BJ (cell line): ENCODE data around the gene GDPD3. TPM values are rescaled to one million over a fixed set of nuclear protein-coding genes. Genes with fewer than 3 reads are reported as not detected.
"Not testable (repeated sequence)": the region's sequence is repeated elsewhere in the genome, so short reads cannot be mapped to it uniquely, and the experiment has no call there.

Experiments used
- CTCF ChIA-PET: fragments of 350-600 bp; formaldehyde crosslinking; extraction: SDS; loops from one replicate; lab custom pipeline; 2021; ENCODE audit warnings: antibody characterized with exemption, inconsistent platforms; lab: Yijun Ruan, JAX
- POLR2A ChIA-PET: fragments of 300-600 bp; sonication (Branson Sonifier 250); formaldehyde crosslinking; extraction: SDS; loops from one replicate; lab custom pipeline; 2021; ENCODE audit warnings: antibody characterized with exemption; lab: Charles Lee
- DNase-seq: peaks from one replicate; pipeline ENCODE4 v3.0.0-alpha.2; 2011; ENCODE audit warnings: low read depth
- H3K27me3 ChIP-seq: 2 replicates; pipeline ENCODE4 v1.6.0; 2011; ENCODE audit warnings: low read length; ENCODE audit not compliant: control insufficient read depth, insufficient read depth
- H3K36me3 ChIP-seq: 2 replicates; pipeline ENCODE4 v1.5.1; 2011; ENCODE audit warnings: low read length; ENCODE audit not compliant: control insufficient read depth, insufficient read depth
- H3K4me3 ChIP-seq: 2 replicates; pipeline ENCODE4 v1.5.1; 2011; ENCODE audit warnings: low read depth, mild to moderate bottlenecking, control low read depth, low read length
- CTCF ChIP-seq: IDR thresholded peaks from 2 replicates; pipeline ENCODE4 v1.5.1; 2011; ENCODE audit warnings: low read depth, mild to moderate bottlenecking, control low read depth, inconsistent platforms, low read length, moderate library complexity; ENCODE audit not compliant: insufficient read depth
- polyA plus RNA-seq: library from polyadenylated mRNA; depleted of rRNA; stranded (reverse); fragments of >200 nt; gene quantifications from 2 replicates; pipeline ENCODE4 v1.2.3, GENCODE V29; 2011

Gene GDPD3
- polyA plus RNA-seq, 1 experiment: 2.0 TPM

GRCh38 chr16:30117768-30118167, 4.4 kb upstream of the GDPD3 start:
- Histone ChIP-seq H3K27me3 (no peaks in the 10 kb centered on the region), H3K4me3 (no peak overlapping the region), H3K36me3 (peaks cover 21% of the 10 kb centered on the region)
- no peak for DNase-seq
- POLR2A ChIA-PET: no interaction called here
- CTCF ChIA-PET: no interaction called here
- no peak for TF ChIP-seq CTCF

- no peak for DNase-seq
- no peak for TF ChIP-seq CTCF
- Histone ChIP-seq H3K4me3 (no peak overlapping the region), H3K27me3 (no peaks in the 10 kb centered on the region), H3K36me3 (peaks cover 26% of the 10 kb centered on the region)
- CTCF ChIA-PET: no interaction called here
- POLR2A ChIA-PET: no interaction called here
These were observed 3.2 kb upstream of the GDPD3 start for GRCh38 chr16:30116291-30117207.

GRCh38 chr16:30115238-30115637, 1.9 kb upstream of the GDPD3 start:
- DNase-seq: no peak
- no peak overlapping the region for H3K4me3 ChIP-seq
- CTCF ChIA-PET: no interaction called here
- POLR2A ChIA-PET: interaction anchor here (0.6 kb wide), 1 partner anchor 67 kb away, joined by 10 read pairs; no protein-coding TSS in a partner anchor
- no peaks in the 10 kb centered on the region for H3K27me3 ChIP-seq
- TF ChIP-seq CTCF: no peak
- peaks cover 24% of the 10 kb centered on the region for H3K36me3 ChIP-seq

DNA sequence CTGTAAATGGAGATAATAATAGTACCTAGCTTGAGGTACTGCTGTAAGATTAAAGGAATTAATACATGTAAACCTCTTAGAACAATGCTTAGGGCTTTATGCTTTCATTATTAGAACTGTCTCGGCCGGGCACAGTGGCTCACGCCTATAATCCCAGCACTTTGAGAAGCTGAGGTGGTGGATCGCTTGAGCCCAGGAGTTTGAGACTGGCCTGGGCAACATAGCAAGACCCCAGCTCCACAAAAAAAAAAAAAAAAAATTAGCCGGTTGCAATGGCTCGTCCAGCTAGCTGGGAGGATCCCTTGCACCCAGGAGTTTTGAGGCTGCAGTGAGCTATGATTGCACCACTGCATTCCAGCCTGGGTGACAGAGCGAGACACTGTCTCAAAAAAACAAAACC, 1.5 kb upstream of the GDPD3 start:
- CTCF ChIA-PET: interaction anchor here (3.4 to 4.6 kb wide), 3 partner anchors 9 to 23 kb away, joined by 16 to 25 read pairs (median 21); partner anchors contain the start of genes MAPK3 and TBX6
- peaks cover 22% of the 10 kb centered on the region for H3K36me3 ChIP-seq
- not testable (repeated sequence) for H3K4me3 ChIP-seq, H3K27me3 ChIP-seq, DNase-seq
- POLR2A ChIA-PET: interaction anchor here (0.6 kb wide), 1 partner anchor 67 kb away, joined by 10 read pairs; no protein-coding TSS in a partner anchor

DNA sequence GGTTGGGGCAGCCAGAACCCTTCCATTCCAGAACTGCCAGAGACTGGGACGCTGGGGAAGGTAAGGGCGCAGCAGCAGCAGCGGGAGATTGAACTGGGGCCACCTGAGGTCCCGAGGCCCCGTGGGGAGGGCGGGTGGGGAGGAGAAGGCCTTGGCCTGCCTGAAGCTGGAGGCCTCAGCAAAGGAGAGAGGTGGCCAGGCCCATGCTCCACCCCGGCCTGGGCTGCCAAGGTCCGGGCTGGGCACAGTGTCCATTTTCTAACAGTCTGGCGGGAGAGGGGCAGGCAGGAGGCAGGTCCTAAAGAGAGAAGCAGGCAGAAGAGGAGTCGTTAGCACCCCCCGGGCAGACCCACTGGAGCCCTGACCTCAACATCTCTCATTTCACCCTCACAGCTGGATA, 1.1 kb upstream of the GDPD3 start:
- no peak for DNase-seq
- TF ChIP-seq CTCF: no peak
- peaks cover 22% of the 10 kb centered on the region for H3K36me3 ChIP-seq
- no peak overlapping the region for H3K4me3 ChIP-seq
- ChIA-PET CTCF (interaction anchor here (2.4 to 4.6 kb wide), 4 partner anchors 10 to 23 kb away, joined by 12 to 25 read pairs (median 18); partner anchors contain the start of genes MAPK3 and TBX6), POLR2A (no interaction called here)
- H3K27me3 ChIP-seq: no peaks in the 10 kb centered on the region
